Posterior cingulate gyrus (tissue), 11 donors: ENCODE results near the gene LSM8.
"Not testable (repeated sequence)": the region's sequence is repeated elsewhere in the genome, so short reads cannot be mapped to it uniquely, and the experiment has no call there.

Experiments used
- DNase-seq, 10 donors: peaks; one replicate each; pipeline versions ENCODE4 v3.0.0 to v3.0.0-alpha.2; 2020 to 2021; ENCODE audit warnings: mixed read lengths in 3 of 10
- intact Hi-C: fragments of 100-400 bp; cut with DNase I; formaldehyde crosslinking; loops from one replicate; pipeline ENCODE4 v1.15.1; 2023

LSM8 gene

DNA sequence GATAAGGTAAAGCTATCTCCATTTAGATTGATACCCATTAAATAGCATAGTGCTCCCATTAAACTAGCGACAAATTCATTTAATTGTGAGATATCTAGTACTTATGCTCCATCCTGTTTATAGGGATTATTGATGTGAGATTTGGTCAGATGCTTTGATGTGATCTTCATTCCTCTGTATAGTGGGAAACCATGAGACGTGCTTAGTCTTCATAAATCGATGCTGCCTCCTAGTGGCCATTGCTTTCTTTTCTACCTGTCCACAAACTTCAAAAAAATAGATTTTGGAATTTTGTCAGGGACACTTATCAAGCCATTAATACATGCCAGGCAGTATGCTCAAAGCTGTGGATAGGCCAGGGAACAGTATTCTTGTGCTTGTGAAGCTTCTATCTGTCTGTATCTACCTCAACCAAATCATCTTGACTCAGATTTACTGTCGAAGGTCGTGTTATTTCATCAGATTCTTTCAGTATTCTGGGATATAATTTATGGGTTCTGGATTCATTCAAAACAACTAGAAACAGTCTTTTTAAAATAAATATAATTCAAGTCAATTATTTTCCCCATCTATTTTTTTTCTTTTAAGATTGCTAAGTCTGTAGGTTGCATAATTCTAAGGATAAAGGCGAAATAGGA, 12.0 kb downstream of the LSM8 start:
- intact Hi-C loops = no loop called here
- peak in 3 of 10 donors; percentile 20 to 48 (median 45) for DNase-seq

- intact Hi-C loops = no loop called here
- DNase-seq = no peak
Observed at GRCh38 chr7:118202061-118202460, 18.1 kb downstream of the LSM8 start.

- intact Hi-C loops = no loop called here
- peak; percentile 57 to 97 (median 80) for DNase-seq
Observed at GRCh38 chr7:118214051-118214832, 30.3 kb downstream of the LSM8 start.

DNA sequence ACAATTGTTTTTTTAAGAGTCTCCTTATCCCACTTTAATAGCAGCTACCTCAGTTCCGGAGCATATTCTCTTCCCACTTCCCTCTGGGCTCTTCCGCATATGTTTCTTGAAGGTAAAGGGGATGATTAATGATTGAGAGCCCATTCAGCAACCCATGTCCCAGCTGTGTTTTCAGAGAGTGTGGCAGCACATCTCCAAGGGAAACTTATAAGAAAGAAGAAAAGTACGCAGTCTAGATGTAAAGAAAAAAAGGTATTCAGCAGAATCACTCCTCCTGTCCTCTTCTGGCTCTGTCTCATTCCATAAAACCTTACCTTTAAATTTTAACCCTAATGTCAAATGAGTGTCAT, 30.8 kb downstream of the LSM8 start:
- intact Hi-C loops = no loop called here
- DNase-seq = no peak

- no peak for DNase-seq
Observed at GRCh38 chr7:118217210-118217619, 33.3 kb downstream of the LSM8 start.

DNA sequence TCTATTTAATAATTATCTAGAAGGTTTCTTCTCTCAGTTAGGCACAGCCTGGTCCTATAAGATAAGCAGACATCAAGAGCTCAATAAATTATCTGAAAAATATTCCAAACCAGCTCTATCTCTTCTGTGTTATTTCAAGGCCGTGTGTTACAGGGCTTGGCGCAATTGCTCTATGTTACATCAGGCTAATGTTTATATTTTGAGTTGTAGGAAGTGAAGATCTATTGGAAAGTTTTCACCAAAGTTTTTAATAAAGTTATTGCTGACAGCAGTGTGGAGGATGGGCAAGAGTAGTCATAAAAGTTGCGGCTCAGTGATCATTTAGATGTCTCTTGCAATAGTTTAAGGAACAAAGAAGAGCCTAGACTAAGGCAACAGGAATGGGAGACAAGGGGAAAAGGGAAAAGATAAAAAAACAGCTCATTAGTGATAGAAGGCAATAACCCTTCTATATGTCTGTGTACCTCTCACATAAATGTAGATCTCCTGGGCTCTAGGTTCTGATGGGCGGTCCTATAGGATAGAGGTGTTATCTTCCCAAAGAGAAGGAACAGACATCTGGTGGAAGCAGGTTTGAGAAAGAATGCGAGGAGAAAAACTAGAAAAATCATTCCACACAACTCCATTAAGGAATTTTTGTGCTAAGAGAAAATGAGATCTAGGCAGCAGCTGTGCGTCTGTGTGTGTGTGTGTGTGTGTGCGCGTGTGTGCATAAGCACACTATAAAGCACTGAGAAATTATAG, 34.6 kb downstream of the LSM8 start:
- no peak for DNase-seq
- intact Hi-C loops = no loop called here

More at GRCh38 chr7:118217210-118217619, 33.3 kb downstream of the LSM8 start:
- intact Hi-C loops = no loop called here

DNA sequence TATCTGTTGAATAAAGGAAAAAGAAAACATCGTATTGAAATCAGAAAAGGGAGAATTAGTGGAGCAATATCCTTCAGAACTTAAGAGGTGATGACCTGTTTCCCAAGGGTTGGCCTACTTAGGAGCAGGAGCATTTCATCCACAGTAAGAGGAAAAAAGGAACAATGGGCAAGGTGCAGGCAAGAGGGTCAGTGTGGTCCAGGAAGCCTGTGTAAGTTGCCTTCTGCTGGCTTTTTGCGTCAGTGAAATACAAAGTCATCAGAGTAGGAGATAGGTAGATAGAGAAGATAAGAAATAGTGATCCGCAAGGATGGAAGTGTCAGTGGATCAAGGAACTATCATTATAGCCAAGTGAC, 35.2 kb downstream of the LSM8 start:
- intact Hi-C loops = no loop called here
- DNase-seq = no peak

GRCh38 chr7:118220583-118220982, 36.6 kb downstream of the LSM8 start:
- no peak for DNase-seq
- intact Hi-C loops = no loop called here

GRCh38 chr7:118222591-118222990, 38.6 kb downstream of the LSM8 start:
- DNase-seq = no peak
- intact Hi-C loops = no loop called here

DNA sequence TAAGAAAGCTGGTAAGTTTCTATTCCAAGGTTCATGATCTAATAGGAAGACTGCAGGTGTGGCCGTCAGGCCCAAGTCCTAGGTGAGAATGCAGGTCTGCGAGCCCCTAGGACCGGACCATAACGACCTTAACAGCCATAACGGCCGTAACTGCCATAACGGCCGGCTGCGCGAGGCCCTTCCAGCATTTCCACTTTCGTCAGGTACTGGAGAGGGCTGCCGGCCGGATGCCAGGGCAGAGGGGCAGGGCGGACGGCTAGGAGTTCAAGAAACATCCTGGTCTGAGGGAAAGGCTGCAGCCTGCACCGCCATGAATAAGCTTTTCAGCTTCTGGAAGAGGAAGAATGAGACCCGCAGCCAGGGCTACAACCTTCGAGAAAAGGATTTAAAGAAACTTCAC, 40.6 kb downstream of the LSM8 start, which contains the start of gene ANKRD7:
TSS of gene ANKRD7 (plus strand) at position 184 of the 400 bp plus-strand sequence. CDS start at position 311, 127 bp downstream.
- intact Hi-C loops = no loop called here
- DNase-seq = peak in 1 of 10 donors; percentile 78

DNA sequence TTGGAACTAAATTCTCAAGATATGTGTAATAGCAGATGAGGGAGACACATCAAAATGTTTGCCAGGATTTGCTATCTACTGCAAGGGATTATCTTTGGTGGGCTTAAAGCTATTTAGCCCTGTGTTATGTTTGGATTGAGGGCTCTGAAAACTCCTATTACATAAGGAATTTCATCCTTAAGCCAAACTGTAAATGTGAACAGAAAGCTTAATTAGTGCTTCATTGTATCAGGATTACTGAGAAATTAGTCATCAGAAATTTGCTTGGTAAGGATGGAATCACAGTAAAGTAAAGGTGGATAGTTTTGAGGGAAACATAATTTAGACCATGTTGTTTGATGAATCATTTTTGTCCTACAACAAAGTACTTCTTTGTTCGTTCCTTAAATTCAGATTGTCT, 48.9 kb downstream of the LSM8 start:
- intact Hi-C loops = no loop called here
- no peak for DNase-seq

- intact Hi-C loops = no loop called here
Observed at GRCh38 chr7:118233799-118234198, 49.8 kb downstream of the LSM8 start.

GRCh38 chr7:118239014-118239413, 55.0 kb downstream of the LSM8 start:
- DNase-seq = peak in 1 of 10 donors; percentile 60
- intact Hi-C loops = no loop called here

More at GRCh38 chr7:118233799-118234198, 49.8 kb downstream of the LSM8 start:
- DNase-seq = no peak

- intact Hi-C loops, DNase-seq: not testable (repeated sequence)
Observed at GRCh38 chr7:118240320-118240719, 56.4 kb downstream of the LSM8 start.
